GM21619 (cell line): ENCODE measurements around the gene CNPY1.
"Not testable (repeated sequence)": the region's sequence is repeated elsewhere in the genome, so short reads cannot be mapped to it uniquely, and the experiment has no call there.

ENCODE experiments used
- ATAC-seq: cut with Tn5 transposase; IDR thresholded peaks from one replicate; pipeline ENCODE4 v1.9.1; 2021; ENCODE audit not compliant: unreplicated experiment

The CNPY1 gene

GRCh38 chr7:155534691-155535090 is 11.7 kb downstream of the CNPY1 start:
- ATAC-seq, result no peak

GRCh38 chr7:155533827-155534690 is 12.3 kb downstream of the CNPY1 start:
- no peak for ATAC-seq

- no peak for ATAC-seq
Observed at GRCh38 chr7:155533120-155533826, 13.1 kb downstream of the CNPY1 start.

GRCh38 chr7:155532792-155533119 is 13.6 kb downstream of the CNPY1 start:
- no peak for ATAC-seq

DNA sequence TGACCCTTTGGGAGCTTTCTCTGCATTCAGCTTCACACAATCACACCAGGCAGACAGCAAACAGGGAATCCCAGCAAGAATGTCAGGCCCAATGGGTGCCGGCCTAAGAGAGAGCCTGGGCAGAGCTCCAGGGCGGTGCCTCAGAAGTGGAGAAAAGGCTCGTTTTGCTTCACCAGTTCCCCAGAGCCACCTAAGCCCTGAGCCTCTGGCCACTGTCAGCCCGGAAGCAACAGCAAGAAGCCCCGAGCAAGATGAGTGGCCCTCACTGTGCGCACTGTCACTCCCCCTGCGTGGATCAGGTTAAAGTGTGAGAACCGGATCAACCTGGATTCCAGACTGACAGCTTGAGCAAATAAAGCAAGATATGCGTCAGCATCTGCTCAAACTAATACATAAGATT is 14.7 kb downstream of the CNPY1 start:
- ATAC-seq, result no peak

GRCh38 chr7:155530601-155531000 is 15.8 kb downstream of the CNPY1 start:
- no peak for ATAC-seq

DNA sequence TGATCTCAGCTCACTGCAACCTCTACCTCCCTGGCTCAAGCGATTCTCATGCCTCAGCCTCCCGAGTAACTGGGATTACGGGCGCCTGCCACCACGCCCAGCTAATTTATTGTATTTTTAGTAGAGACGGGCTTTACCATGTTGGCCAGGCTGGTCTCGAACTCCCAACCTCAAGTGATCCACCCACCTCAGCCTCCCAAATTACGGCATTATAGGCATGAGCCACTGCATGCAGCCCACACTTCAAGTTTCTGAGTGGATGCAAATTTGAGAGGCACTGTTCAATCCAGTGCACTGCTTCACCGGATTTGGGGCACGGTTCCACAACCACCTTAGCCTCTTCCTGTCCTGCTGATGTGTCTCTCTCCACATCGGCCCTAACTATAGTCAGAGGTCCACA is 16.5 kb downstream of the CNPY1 start:
- ATAC-seq, result no peak

- no peak for ATAC-seq
Observed at GRCh38 chr7:155529346-155529745, 17.0 kb downstream of the CNPY1 start.

DNA sequence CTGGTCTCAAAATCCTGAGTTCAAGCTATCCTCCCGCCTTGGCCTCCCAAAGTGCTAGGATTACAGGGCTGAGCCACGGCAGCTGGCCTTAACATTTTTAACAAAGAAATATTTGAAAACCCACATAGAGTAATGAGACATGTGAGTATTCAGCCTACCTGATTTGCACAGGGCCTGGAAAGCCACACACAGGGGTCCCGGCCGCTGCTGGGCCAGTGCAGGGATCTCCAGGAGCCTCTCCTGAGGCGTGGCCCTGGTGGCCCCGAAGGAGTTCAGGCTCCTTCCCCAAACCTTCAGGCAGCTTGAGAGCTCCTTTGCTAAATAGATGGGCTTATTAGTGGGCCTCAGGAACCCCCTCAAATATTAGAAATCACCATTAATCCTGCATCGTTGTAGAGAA is 18.7 kb downstream of the CNPY1 start:
- ATAC-seq, result no peak

- no peak for ATAC-seq
Observed at GRCh38 chr7:155526225-155526624, 20.1 kb downstream of the CNPY1 start.

GRCh38 chr7:155524018-155524556 is 22.3 kb downstream of the CNPY1 start:
- no peak for ATAC-seq

- ATAC-seq, result no peak
Observed at GRCh38 chr7:155523168-155523675, 23.1 kb downstream of the CNPY1 start.

GRCh38 chr7:155521743-155522398 is 24.5 kb downstream of the CNPY1 start:
- ATAC-seq, result no peak

GRCh38 chr7:155521007-155521742 is 25.2 kb downstream of the CNPY1 start:
- no peak for ATAC-seq

GRCh38 chr7:155520114-155520513 is 26.2 kb downstream of the CNPY1 start:
- ATAC-seq, result no peak

DNA sequence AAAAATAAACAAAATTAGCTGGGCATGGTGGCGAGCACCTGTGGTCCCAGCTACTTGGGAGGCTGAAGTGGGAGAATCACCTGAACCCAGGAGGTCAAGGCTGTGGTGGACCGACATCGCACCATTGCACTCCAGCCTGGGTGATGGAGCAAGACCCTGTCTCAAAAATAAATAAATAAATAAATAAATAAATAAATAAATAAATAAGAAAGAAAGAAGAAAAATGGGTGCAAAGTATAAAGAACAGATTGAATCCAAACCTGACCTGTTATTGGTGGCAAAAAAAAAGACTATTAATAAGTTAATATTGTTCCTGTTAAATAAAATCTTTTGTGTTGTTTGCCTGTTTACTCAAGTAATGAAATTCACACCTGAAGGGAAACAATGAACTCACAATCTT is 27.0 kb downstream of the CNPY1 start:
- not testable (repeated sequence) for ATAC-seq

DNA sequence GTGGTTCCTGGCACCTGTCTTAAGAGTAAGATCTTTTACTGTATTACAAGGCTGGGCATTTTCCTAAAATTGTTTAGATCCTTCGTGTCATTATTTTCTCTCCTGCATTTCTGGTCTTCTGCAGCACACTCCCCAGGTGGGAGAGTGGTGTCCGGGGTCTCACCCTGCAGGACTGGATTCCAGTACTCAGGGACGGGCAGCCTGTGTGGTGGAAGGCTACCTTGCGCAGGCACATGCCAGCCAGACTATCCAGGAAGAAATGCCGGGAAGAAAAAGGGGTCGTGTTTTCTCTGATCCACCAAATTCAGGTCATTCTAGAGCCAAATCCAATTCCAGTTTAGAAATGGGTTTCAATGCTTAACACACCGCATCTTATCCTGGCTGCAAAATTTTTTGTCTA is 27.7 kb downstream of the CNPY1 start:
- no peak for ATAC-seq

- no peak for ATAC-seq
Observed at GRCh38 chr7:155517969-155518368, 28.4 kb downstream of the CNPY1 start.

DNA sequence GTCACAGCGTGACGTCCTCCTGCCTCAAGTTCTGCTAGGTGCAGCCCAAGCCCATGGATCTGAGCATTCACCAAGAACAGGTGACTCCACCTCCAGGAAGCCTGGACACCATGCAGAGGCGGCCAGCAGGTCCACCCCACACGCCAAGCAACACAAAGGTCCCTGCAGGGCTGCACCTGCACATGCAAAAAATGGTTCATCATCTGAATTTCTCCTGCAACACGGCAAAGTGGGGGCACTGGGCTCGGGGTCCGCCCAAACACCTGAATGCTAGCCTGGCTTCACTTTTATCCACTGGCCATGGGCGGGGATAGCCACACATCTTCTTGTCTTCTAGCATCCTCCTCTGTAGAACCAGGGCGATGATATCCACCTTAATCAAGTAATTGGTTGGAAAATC is 28.9 kb downstream of the CNPY1 start:
- no peak for ATAC-seq

- ATAC-seq, result no peak
Observed at GRCh38 chr7:155516466-155516865, 29.9 kb downstream of the CNPY1 start.

DNA sequence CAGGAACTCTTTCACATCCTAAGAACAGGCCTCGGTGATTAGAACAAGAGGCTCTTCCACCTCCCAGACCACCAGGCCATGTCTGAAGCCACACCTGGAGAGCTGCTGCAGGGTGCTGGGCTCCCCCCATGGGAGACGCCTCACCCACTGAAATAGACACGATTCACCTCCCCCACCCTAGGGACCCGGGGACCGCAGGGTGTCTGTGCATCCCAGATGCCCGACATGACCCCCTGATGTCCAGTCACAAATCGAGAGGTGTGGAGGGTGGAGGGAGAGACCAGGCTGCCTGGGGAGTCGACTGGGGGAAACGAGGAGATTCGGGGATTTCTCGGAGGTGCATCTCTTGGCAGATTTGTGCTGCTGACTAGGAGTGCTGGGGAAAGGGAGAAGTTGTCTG is 31.0 kb downstream of the CNPY1 start:
- no peak for ATAC-seq
